ENCODE results near the gene ADGRD2. TPM values are rescaled to one million over a fixed set of nuclear protein-coding genes. Genes with fewer than 3 reads are reported as not detected.

ADGRD2 gene
- total RNA-seq, 1 experiment from 2014 or later = not detected

- no peaks in the 10 kb centered on the region for H3K36me3 ChIP-seq (ENCODE audit: control insufficient read depth in 1 of 2, insufficient read depth in 2 of 2, low read length in 2 of 2)
- ChIA-PET POLR2A (no interaction called here), CTCF (no interaction called here)
Measured at GRCh38 chr9:124462739-124463138, 12.5 kb downstream of the ADGRD2 start.

More at GRCh38 chr9:124462739-124463138, 12.5 kb downstream of the ADGRD2 start:
- ATAC-seq (no peak), DNase-seq (ENCODE audit: low read depth, low spot score) (no peak)
- H3K9me2 ChIP-seq (ENCODE audit: insufficient read depth) = no peaks in the 10 kb centered on the region
- no peaks in the 10 kb centered on the region for H4K20me1 ChIP-seq (ENCODE audit: insufficient read depth)
- no peaks in the 10 kb centered on the region for H3K27me3 ChIP-seq (ENCODE audit: insufficient read depth, low read length)
- RAD21 ChIA-PET (ENCODE audit: low non-redundant PET in 1 of 2, low total read pairs in 2 of 2, uncharacterized antibody in 2 of 2, unreplicated experiment in 2 of 2) = no interaction called here
- H3K4me3 ChIP-seq (replicated peaks in 1 of 2; ENCODE audit: low read depth in 1 of 2, low read length in 2 of 2) = no peak overlapping the region
- H2AFZ ChIP-seq (ENCODE audit: low read depth, low read length, poor library complexity, severe bottlenecking) = no peak overlapping the region
- H3K9ac ChIP-seq (ENCODE audit: low read length) = no peak overlapping the region
- TF ChIP-seq EGR1 (IDR thresholded peaks at IDR 0.05; ENCODE audit: low read depth) = no peak
- TF ChIP-seq JUND (IDR thresholded peaks at IDR 0.05) = no peak
- TF ChIP-seq CBX3 (IDR thresholded peaks at IDR 0.05; ENCODE audit: low read depth) = no peak
- TF ChIP-seq SRF (IDR thresholded peaks at IDR 0.05; ENCODE audit: low read depth) = no peak
- TF ChIP-seq EZH2phosphoT487 (IDR thresholded peaks at IDR 0.05; ENCODE audit: borderline replicate concordance) = no peak
- TF ChIP-seq ELF1 (IDR thresholded peaks at IDR 0.05; ENCODE audit: borderline replicate concordance, low read depth) = no peak
- no peak for TF ChIP-seq EZH2 (IDR thresholded peaks at IDR 0.05)
- TF ChIP-seq ZBTB33 (IDR thresholded peaks at IDR 0.05; ENCODE audit: extremely low read depth, insufficient replicate concordance, low read length) = no peak
- no peak for TF ChIP-seq ZNF274 (IDR thresholded peaks at IDR 0.05; ENCODE audit: low read depth, low read length)
- TF ChIP-seq CEBPB (IDR thresholded peaks at IDR 0.05; ENCODE audit: low read depth) = no peak
- TF ChIP-seq POLR2AphosphoS5 (IDR thresholded peaks at IDR 0.05; ENCODE audit: low read depth, low read length) = no peak
- TF ChIP-seq RAD21 (IDR thresholded peaks at IDR 0.05; ENCODE audit: low read depth) = no peak
- TF ChIP-seq ZFX (IDR thresholded peaks at IDR 0.05) = no peak
- TF ChIP-seq YY1 (IDR thresholded peaks at IDR 0.05; ENCODE audit: extremely low read depth, insufficient replicate concordance, low read depth, low read length) = no peak
- TF ChIP-seq CTCF (IDR thresholded peaks at IDR 0.05 in 2 of 3, conservative IDR thresholded peaks at IDR 0.05 in 1 of 3; ENCODE audit: borderline replicate concordance in 1 of 3, insufficient read depth in 1 of 3, low read depth in 2 of 3, low read length in 2 of 3) = no peak
- TF ChIP-seq POLR2A (IDR thresholded peaks at IDR 0.05; ENCODE audit: borderline replicate concordance, extremely low read depth, insufficient read depth, insufficient read length) = no peak
- no peak for TF ChIP-seq TCF7L2 (IDR thresholded peaks at IDR 0.05; ENCODE audit: borderline replicate concordance, extremely low read depth, insufficient read depth, insufficient read length)
- TF ChIP-seq FOSL1 (IDR thresholded peaks at IDR 0.05; ENCODE audit: low read depth) = no peak
- no peak for TF ChIP-seq SP1 (IDR thresholded peaks at IDR 0.05; ENCODE audit: low read depth)
- TF ChIP-seq SIN3A (IDR thresholded peaks at IDR 0.05; ENCODE audit: low read depth) = no peak
- BruUV-seq (replicated peaks) = no TSS peak
- H3K27ac ChIP-seq (ENCODE audit: low read depth, low read length) = no peak overlapping the region
- no peaks in the 10 kb centered on the region for H3K9me3 ChIP-seq (ENCODE audit: control insufficient read depth in 1 of 2, insufficient read depth in 1 of 2, low read depth in 1 of 2, low read length in 2 of 2)
- peaks cover 0 to 3% of the 10 kb centered on the region in 2 experiments; a peak in 1 of 4 replicates for H3K4me1 ChIP-seq (ENCODE audit: control insufficient read depth in 1 of 2, insufficient read depth in 2 of 2, low read length in 2 of 2)
- no peak overlapping the region for H3K4me2 ChIP-seq (ENCODE audit: low read length)
- H3K79me2 ChIP-seq (ENCODE audit: insufficient read depth, low read length) = no peaks in the 10 kb centered on the region
- intact Hi-C loops (cut with micrococcal nuclease) = no loop called here

Data from HCT116 (cell line).